Measurements from ENCODE around the gene RTN1. TPM values are rescaled to one million over a fixed set of nuclear protein-coding genes. Genes with fewer than 3 reads are reported as not detected.

Gene RTN1
- polyA plus RNA-seq, 3 donors = 3.0 to 3.6 (median 3.6) TPM

GRCh38 chr14:59576332-59577294 lies 294.0 kb downstream of the RTN1 start, which contains the start of gene CCDC175:
TSS of gene CCDC175 (minus strand) at chr14:59576812. CDS start at chr14:59576775, 37 bp downstream.
- peak; percentile 69 to 80 (median 77) for DNase-seq (ENCODE audit: low read depth in 3 of 3, low spot score in 2 of 3)

GRCh38 chr14:59570122-59570521 lies 300.5 kb downstream of the RTN1 start:
- DNase-seq (ENCODE audit: low read depth in 3 of 3, low spot score in 2 of 3) = no peak

- DNase-seq (ENCODE audit: low read depth in 3 of 3, low spot score in 2 of 3) = no peak
Measured at GRCh38 chr14:59566725-59567124, 303.9 kb downstream of the RTN1 start.

GRCh38 chr14:59566296-59566695 lies 304.3 kb downstream of the RTN1 start:
- DNase-seq (ENCODE audit: low read depth in 3 of 3, low spot score in 2 of 3) = no peak

- DNase-seq (ENCODE audit: low read depth in 3 of 3, low spot score in 2 of 3) = no peak
Measured at GRCh38 chr14:59565087-59565486, 305.5 kb downstream of the RTN1 start.

GRCh38 chr14:59564366-59564765 lies 306.2 kb downstream of the RTN1 start:
- DNase-seq (ENCODE audit: low read depth in 3 of 3, low spot score in 2 of 3) = no peak

GRCh38 chr14:59547310-59547709 lies 323.3 kb downstream of the RTN1 start:
- no peak for DNase-seq (ENCODE audit: low read depth in 3 of 3, low spot score in 2 of 3)

Other genes with a start within 250 kb of the RTN1 start
- gene LRRC9, start 49.4 kb upstream of the RTN1 start, polyA plus RNA-seq (ENCODE audit: insufficient read length in 3 of 3) = 1 to 10 TPM; 1.9 to 2.3 (median 1.9) TPM
- 100 to 1,000 TPM in 1 of 3 donors, 10 to 100 TPM in 2; 84.4 to 113 (median 91.1) TPM for gene PCNX4, start 221.1 kb upstream of the RTN1 start, polyA plus RNA-seq (ENCODE audit: insufficient read length in 3 of 3)

Measured in right renal cortex interstitium (tissue), 3 donors.